Esophagus muscularis mucosa (tissue), 4 donors: ENCODE results near the gene WWOX.

Experiments used
- EP300 ChIP-seq: sonication (generic); formaldehyde crosslinking; IDR thresholded peaks from one replicate; pipeline ENCODE4 v1.6.1; 2017; ENCODE audit warnings: antibody characterized with exemption
- POLR2A ChIP-seq: fragments of 450-650 bp; IDR thresholded peaks from one replicate; pipeline ENCODE4 v1.6.1; 2017; ENCODE audit warnings: antibody characterized with exemption, moderate library complexity, mild to moderate bottlenecking, low read depth
- POLR2AphosphoS5 ChIP-seq, 2 donors: sonication (generic); formaldehyde crosslinking; IDR thresholded peaks; one replicate each; pipeline ENCODE4 v1.6.1; 2017; ENCODE audit warnings: antibody characterized with exemption in 2 of 2
- TF ChIP-seq, protein P1 (sequence below), 3 experiments: fragments of 200-600 bp in 2 of 3; fragments of 450-650 bp in 1 of 3; sonication (generic) in 2 of 3; IDR thresholded peaks; one replicate each; pipeline ENCODE4 v1.5.1; 2017 to 2019; ENCODE audit warnings: antibody characterized with exemption in 3 of 3, mild to moderate bottlenecking in 2 of 3, moderate library complexity in 1 of 3

DNA sequence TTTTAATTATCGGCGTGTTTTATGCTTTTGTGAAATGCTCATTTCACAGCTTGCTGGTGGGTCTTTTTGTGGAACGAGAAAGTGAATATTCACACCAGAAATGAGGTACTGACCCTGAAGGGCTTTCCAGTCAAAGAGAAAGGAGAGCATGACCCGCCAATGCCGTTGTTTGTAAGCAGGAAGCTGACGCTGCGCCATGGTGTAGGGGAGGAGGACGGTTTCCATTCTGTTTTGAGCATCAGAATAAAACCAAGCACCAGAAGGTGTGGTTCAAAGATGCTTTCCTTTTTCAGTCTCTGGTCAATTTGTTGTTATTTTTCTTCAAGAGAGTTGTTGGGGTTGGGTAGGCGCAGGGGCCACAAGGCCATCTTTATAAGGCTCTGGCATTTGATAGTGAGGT lies 669.3 kb downstream of the WWOX start:
- TF ChIP-seq, protein P1, sequence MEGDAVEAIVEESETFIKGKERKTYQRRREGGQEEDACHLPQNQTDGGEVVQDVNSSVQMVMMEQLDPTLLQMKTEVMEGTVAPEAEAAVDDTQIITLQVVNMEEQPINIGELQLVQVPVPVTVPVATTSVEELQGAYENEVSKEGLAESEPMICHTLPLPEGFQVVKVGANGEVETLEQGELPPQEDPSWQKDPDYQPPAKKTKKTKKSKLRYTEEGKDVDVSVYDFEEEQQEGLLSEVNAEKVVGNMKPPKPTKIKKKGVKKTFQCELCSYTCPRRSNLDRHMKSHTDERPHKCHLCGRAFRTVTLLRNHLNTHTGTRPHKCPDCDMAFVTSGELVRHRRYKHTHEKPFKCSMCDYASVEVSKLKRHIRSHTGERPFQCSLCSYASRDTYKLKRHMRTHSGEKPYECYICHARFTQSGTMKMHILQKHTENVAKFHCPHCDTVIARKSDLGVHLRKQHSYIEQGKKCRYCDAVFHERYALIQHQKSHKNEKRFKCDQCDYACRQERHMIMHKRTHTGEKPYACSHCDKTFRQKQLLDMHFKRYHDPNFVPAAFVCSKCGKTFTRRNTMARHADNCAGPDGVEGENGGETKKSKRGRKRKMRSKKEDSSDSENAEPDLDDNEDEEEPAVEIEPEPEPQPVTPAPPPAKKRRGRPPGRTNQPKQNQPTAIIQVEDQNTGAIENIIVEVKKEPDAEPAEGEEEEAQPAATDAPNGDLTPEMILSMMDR (IDR thresholded peaks at IDR 0.05) = no peak
- TF ChIP-seq POLR2AphosphoS5 (IDR thresholded peaks at IDR 0.05) (no peak), POLR2A (no peak), EP300 (no peak)
